ENCODE data around the gene SSTR4. TPM values are rescaled to one million over a fixed set of nuclear protein-coding genes. Genes with fewer than 3 reads are reported as not detected.

The SSTR4 gene
- total and polyA plus RNA-seq, 2 experiments from 2014 or later: not detected

- peaks cover 33% of the 10 kb centered on the region for H3K27me3 ChIP-seq
These were observed 17.8 kb downstream of the SSTR4 start for GRCh38 chr20:23052904-23053303.

GRCh38 chr20:23058240-23058639, 23.1 kb downstream of the SSTR4 start:
- no peak for TF ChIP-seq CTCF (IDR thresholded peaks at IDR 0.05; ENCODE audit: low read depth, low read length)
- Histone ChIP-seq H3K9me3 (ENCODE audit: low read depth) (no peaks in the 10 kb centered on the region), H3K36me3 (no peaks in the 10 kb centered on the region), H3K4me3 (no peak overlapping the region), H3K4me1 (ENCODE audit: low read depth) (peaks cover 8% of the 10 kb centered on the region), H3K27me3 (no peaks in the 10 kb centered on the region), H3K27ac (no peak overlapping the region)
- no peak for DNase-seq (ENCODE audit: low read depth in 1 of 2, low spot score in 1 of 2)

More at GRCh38 chr20:23052904-23053303, 17.8 kb downstream of the SSTR4 start:
- H3K9me3 ChIP-seq (ENCODE audit: low read depth): no peaks in the 10 kb centered on the region
- H3K4me3 ChIP-seq: no peak overlapping the region
- H3K27ac ChIP-seq: no peak overlapping the region
- H3K4me1 ChIP-seq (ENCODE audit: low read depth): peaks cover 4% of the 10 kb centered on the region
- no peak for DNase-seq (ENCODE audit: low read depth in 1 of 2, low spot score in 1 of 2)
- H3K36me3 ChIP-seq: no peaks in the 10 kb centered on the region
- no peak for TF ChIP-seq CTCF (IDR thresholded peaks at IDR 0.05; ENCODE audit: low read depth, low read length)

- Histone ChIP-seq H3K36me3 (no peaks in the 10 kb centered on the region), H3K4me1 (ENCODE audit: low read depth) (peaks cover 8% of the 10 kb centered on the region), H3K4me3 (no peak overlapping the region), H3K27ac (no peak overlapping the region), H3K9me3 (ENCODE audit: low read depth) (no peaks in the 10 kb centered on the region), H3K27me3 (no peaks in the 10 kb centered on the region)
- no peak for TF ChIP-seq CTCF (IDR thresholded peaks at IDR 0.05; ENCODE audit: low read depth, low read length)
- DNase-seq (ENCODE audit: low read depth in 1 of 2, low spot score in 1 of 2): no peak
These were observed 23.9 kb downstream of the SSTR4 start for GRCh38 chr20:23059001-23059400.

- DNase-seq (ENCODE audit: low read depth in 1 of 2, low spot score in 1 of 2): peak in 1 of 2 donors; percentile 17
- no peaks in the 10 kb centered on the region for H3K36me3 ChIP-seq
- no peak for TF ChIP-seq CTCF (IDR thresholded peaks at IDR 0.05; ENCODE audit: low read depth, low read length)
- H3K27me3 ChIP-seq: no peaks in the 10 kb centered on the region
- no peaks in the 10 kb centered on the region for H3K9me3 ChIP-seq (ENCODE audit: low read depth)
- no peak overlapping the region for H3K27ac ChIP-seq
- H3K4me1 ChIP-seq (ENCODE audit: low read depth): peaks cover 8% of the 10 kb centered on the region
- no peak overlapping the region for H3K4me3 ChIP-seq
These were observed 24.7 kb downstream of the SSTR4 start for GRCh38 chr20:23059846-23060245.

- no peak for DNase-seq (ENCODE audit: low read depth in 1 of 2, low spot score in 1 of 2)
- Histone ChIP-seq H3K36me3 (no peaks in the 10 kb centered on the region), H3K9me3 (ENCODE audit: low read depth) (no peaks in the 10 kb centered on the region), H3K27ac (no peak overlapping the region), H3K4me1 (ENCODE audit: low read depth) (peaks cover 8% of the 10 kb centered on the region), H3K4me3 (no peak overlapping the region), H3K27me3 (no peaks in the 10 kb centered on the region)
- TF ChIP-seq CTCF (IDR thresholded peaks at IDR 0.05; ENCODE audit: low read depth, low read length): no peak
These were observed 25.5 kb downstream of the SSTR4 start for GRCh38 chr20:23060629-23061028.

- DNase-seq (ENCODE audit: low read depth in 1 of 2, low spot score in 1 of 2): no peak
- Histone ChIP-seq H3K4me1 (ENCODE audit: low read depth) (peaks cover 8% of the 10 kb centered on the region), H3K27ac (no peak overlapping the region), H3K27me3 (no peaks in the 10 kb centered on the region), H3K9me3 (ENCODE audit: low read depth) (no peaks in the 10 kb centered on the region), H3K36me3 (no peaks in the 10 kb centered on the region), H3K4me3 (no peak overlapping the region)
- TF ChIP-seq CTCF (IDR thresholded peaks at IDR 0.05; ENCODE audit: low read depth, low read length): no peak
These were observed 26.1 kb downstream of the SSTR4 start for GRCh38 chr20:23061262-23061661.

Data from cardiac muscle cell (in vitro differentiated cells and primary cell).